BLaER1 treated with 17β-estradiol and CSF1 and Interleukin-3, amounts not matched to agents 10 nM and 100 nM (cell line): Measurements from ENCODE around the gene SLC6A4.

Experiments used
- H3K27ac ChIP-seq, 11 experiments: shearing (Covaris generic); formaldehyde crosslinking; 2 replicates each; pipeline ENCODE4 v1.8.1; 2022
- H3K27me3 ChIP-seq, 11 experiments: shearing (Covaris generic); formaldehyde crosslinking; 2 replicates each; pipeline ENCODE4 v1.8.1; 2022
- H3K36me3 ChIP-seq, 11 experiments: shearing (Covaris generic); formaldehyde crosslinking; 2 replicates each; pipeline ENCODE4 v1.8.1; 2022
- H3K4me1 ChIP-seq, 10 experiments: shearing (Covaris generic); formaldehyde crosslinking; 2 replicates each; pipeline ENCODE4 v1.8.1; 2022
- H3K4me2 ChIP-seq, 11 experiments: shearing (Covaris generic); formaldehyde crosslinking; 2 replicates each; pipeline ENCODE4 v1.8.1; 2022
- H3K4me3 ChIP-seq, 10 experiments: shearing (Covaris generic); formaldehyde crosslinking; 2 replicates each; pipeline ENCODE4 v1.8.1; 2022
- H3K9ac ChIP-seq, 11 experiments: shearing (Covaris generic); formaldehyde crosslinking; 2 replicates each; pipeline ENCODE4 v1.8.1; 2022
- H3K9me3 ChIP-seq, 11 experiments: shearing (Covaris generic); formaldehyde crosslinking; replicated peaks in 1 of 11; 2 replicates each; pipeline ENCODE4 v1.8.1; 2022
- H4K20me1 ChIP-seq, 11 experiments: shearing (Covaris generic); formaldehyde crosslinking; 2 replicates each; pipeline ENCODE4 v1.8.1; 2022
- Cebpa-rat ChIP-seq, 11 experiments: shearing (Covaris generic); IDR thresholded peaks; 2 replicates each; pipeline ENCODE4 v1.8.1; 2022

SLC6A4 gene

DNA sequence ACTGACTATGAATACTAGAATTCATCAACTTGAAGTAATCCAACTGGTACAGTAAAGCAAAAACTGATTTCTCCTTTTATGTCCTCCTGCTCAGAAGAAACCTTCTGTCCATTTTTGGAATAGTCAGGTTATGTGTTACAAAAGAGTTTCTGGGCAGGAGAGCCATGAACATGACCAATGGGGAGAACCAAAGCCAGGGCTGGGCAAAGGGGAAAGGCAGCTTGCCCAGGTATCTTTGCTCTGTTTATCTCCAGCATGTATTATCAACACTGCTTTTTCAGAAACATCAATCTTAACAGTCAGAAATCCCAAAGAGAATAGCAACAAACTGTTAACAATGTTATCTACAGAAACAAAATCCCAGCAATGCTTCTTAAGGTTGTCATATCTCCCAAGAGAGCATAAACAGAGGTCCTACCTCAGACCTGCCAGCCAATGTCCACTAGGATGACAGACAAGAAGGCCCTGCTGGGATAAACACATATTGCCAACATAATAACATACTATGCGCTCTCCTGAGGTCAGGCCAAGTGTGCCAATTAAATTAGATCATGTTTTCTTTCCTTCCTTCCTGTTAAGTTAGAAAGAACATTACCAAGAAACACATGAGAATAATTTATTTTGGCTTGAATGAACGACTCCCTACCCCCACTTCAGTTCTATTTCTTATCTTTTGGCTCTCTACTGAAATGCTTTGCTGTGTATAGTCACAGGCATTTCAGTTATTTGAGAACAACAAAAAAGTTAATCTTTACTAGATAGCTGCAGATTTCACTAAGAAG is 28.2 kb upstream of the SLC6A4 start:
- no peak overlapping the region for H3K27ac ChIP-seq
- peaks cover 94 to 100% (median 99%) of the 10 kb centered on the region in 11 experiments for H3K36me3 ChIP-seq
- no peaks in the 10 kb centered on the region for H3K4me1 ChIP-seq
- H3K4me2 ChIP-seq: no peak overlapping the region
- no peak for TF ChIP-seq Cebpa-rat (IDR thresholded peaks at IDR 0.05)
- H3K9ac ChIP-seq: no peak overlapping the region
- H3K27me3 ChIP-seq: no peaks in the 10 kb centered on the region
- no peaks in the 10 kb centered on the region for H3K9me3 ChIP-seq
- no peak overlapping the region for H3K4me3 ChIP-seq
- peaks cover 0 to 20% (median 9%) of the 10 kb centered on the region in 11 experiments; a peak in 7 of 22 replicates for H4K20me1 ChIP-seq

DNA sequence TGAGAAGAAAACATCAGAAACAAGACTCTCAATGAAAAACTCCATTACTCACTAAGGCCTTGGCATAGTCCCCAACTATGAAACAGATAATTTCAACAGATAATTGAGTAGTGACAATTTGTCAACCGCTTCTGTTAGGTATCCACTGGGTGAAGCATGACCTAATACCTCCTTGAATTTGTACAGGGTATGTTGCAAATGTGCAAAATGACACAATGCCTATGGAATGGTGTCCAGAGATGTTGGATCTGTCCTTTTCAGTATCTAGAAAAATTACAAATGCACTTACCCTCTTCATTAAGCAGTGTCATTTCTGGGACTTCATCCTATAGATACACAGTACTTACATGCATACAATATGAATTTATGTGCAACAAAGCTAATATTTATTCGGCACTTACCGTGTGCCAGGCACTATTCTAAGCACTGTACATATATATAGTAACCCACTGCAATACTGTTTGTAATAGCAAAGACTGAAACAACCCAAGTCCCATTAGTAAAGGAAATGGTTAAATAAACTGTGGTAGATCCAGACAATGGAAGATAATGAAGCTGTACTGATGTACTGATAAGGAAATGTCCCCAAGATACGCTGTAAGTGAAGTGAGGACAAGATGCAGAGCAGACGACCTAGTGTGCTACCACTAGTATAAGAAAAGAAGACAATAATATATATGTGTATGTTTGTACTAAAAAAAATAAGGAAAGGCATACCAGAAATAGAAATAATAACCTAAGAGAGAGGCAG is 21.4 kb upstream of the SLC6A4 start:
- Histone ChIP-seq H3K27ac (no peak overlapping the region), H4K20me1 (peaks cover 0 to 32% (median 9%) of the 10 kb centered on the region in 11 experiments; a peak in 8 of 22 replicates), H3K4me2 (no peak overlapping the region), H3K4me1 (no peaks in the 10 kb centered on the region), H3K4me3 (no peak overlapping the region), H3K9me3 (no peaks in the 10 kb centered on the region), H3K27me3 (no peaks in the 10 kb centered on the region), H3K36me3 (peaks cover 86 to 100% (median 98%) of the 10 kb centered on the region in 11 experiments), H3K9ac (no peak overlapping the region)
- TF ChIP-seq Cebpa-rat (IDR thresholded peaks at IDR 0.05): no peak

DNA sequence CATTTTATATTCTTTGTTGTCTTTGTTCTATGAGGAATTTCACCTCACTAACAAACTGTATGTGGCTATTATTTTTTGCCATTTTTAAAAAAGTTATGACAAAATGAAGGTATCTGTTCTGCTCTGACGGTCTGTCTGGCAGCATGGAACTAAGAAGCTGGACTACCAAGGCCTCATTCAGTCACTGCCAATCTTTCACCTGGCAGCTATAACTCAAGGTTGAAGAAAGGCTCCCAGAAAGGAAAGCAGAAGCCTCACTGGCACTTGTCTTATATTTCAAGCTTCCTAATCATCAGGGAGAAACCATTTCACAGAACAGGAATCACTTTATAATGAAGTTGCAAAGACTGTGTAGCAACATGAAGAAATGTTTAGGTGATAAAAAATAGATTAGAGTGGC is 18.7 kb upstream of the SLC6A4 start:
- H3K4me3 ChIP-seq: no peak overlapping the region
- no peaks in the 10 kb centered on the region for H3K27me3 ChIP-seq
- no peak overlapping the region for H3K9ac ChIP-seq
- H3K27ac ChIP-seq: no peak overlapping the region
- no peak overlapping the region for H3K4me2 ChIP-seq
- TF ChIP-seq Cebpa-rat (IDR thresholded peaks at IDR 0.05): no peak
- H3K9me3 ChIP-seq: no peaks in the 10 kb centered on the region
- peaks cover 0 to 24% (median 4%) of the 10 kb centered on the region in 11 experiments; a peak in 7 of 22 replicates for H4K20me1 ChIP-seq
- H3K36me3 ChIP-seq: peaks cover 84 to 100% (median 96%) of the 10 kb centered on the region in 11 experiments
- H3K4me1 ChIP-seq: no peaks in the 10 kb centered on the region

DNA sequence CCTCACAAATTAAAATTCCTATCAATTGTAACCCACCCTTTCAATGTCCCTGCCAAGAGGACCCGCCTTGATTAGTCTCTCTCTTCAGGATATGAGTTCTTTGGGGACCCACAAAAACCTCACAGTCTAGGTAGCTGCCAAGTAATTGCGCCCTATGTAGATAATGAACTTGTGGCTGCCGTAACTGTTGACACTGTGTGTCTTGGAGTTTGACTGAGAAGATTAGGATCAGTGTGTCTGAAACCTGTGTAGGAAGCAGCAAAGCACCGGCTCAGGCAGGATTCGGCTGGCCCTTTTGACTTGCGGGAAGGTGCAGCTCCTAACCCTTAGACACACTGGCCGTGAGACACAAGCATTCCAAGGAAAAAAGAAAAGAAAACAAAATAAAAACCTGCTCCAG is 17.8 kb upstream of the SLC6A4 start:
- no peak overlapping the region for H3K27ac ChIP-seq
- H3K4me3 ChIP-seq: no peak overlapping the region
- peaks cover 84 to 100% (median 96%) of the 10 kb centered on the region in 11 experiments for H3K36me3 ChIP-seq
- H3K27me3 ChIP-seq: no peaks in the 10 kb centered on the region
- no peak for TF ChIP-seq Cebpa-rat (IDR thresholded peaks at IDR 0.05)
- H3K4me1 ChIP-seq: no peaks in the 10 kb centered on the region
- H3K9me3 ChIP-seq: no peaks in the 10 kb centered on the region
- H3K4me2 ChIP-seq: no peak overlapping the region
- peaks cover 0 to 16% (median 0%) of the 10 kb centered on the region in 11 experiments; a peak in 3 of 22 replicates for H4K20me1 ChIP-seq
- H3K9ac ChIP-seq: no peak overlapping the region

DNA sequence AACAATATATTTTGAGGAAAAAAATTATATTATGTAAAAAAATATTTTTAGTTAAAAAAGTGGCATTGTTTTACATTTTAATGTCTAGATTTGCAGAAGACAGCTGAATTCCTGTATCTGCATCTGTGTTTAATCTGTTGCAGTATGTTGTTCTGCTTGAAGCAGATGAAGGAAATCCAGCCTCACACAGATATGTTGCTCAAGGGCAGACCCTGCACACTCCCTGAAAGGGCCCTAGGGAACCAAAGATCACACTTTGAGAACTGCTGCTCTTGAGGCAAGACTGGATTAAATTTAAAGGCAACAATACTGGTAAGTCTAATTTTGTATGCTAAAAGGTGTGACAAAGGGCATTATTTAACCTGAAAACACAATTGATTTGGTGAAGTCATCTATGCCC is 16.4 kb upstream of the SLC6A4 start:
- peaks cover 85 to 100% (median 96%) of the 10 kb centered on the region in 11 experiments for H3K36me3 ChIP-seq

DNA sequence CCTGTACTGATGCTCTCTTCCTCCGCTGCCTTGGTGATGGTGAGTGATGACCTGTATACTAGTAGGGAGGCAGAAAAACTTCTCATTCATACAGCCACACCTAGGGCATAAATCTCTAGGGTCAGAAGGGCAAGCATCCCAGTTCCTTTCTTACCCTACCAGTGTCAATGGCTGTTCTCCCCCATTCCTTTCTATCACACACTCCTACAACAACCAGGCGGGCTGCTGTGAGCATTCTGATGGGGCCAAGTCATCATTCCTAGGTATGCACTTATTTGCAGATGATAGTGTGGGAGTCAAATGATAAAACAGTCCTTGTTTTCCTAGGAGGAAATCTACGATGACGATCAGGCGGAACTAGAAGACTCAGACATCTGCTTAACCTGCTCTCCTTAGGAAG is 14.0 kb upstream of the SLC6A4 start:
- H3K4me3 ChIP-seq: no peak overlapping the region

More for the DNA sequence above, 16.4 kb upstream of the SLC6A4 start:
- Histone ChIP-seq H3K27me3 (no peaks in the 10 kb centered on the region), H3K4me3 (no peak overlapping the region), H3K9me3 (no peaks in the 10 kb centered on the region), H3K9ac (no peak overlapping the region), H4K20me1 (peaks cover 0 to 9% (median 0%) of the 10 kb centered on the region in 11 experiments; a peak in 3 of 22 replicates), H3K27ac (no peak overlapping the region), H3K4me2 (no peak overlapping the region), H3K4me1 (no peaks in the 10 kb centered on the region)
- TF ChIP-seq Cebpa-rat (IDR thresholded peaks at IDR 0.05): no peak

DNA sequence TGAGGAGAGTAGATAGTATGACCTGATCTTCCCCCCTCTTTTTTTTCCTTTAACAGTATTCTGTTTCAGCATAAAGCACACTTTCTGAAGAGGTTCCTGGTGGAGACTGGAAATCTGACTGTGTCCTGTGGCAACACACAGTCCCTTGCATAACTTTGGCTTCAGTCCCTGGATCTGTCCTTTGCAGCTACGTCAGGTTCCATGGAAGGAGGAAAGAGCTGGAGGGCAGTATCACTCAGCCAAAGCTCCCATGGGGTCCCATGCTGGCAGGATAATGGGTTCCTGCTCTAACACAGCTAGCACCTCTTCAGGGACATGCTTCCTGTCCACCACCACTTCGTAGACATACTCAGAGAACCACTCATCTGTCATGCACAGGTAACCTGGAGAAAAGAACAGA is 13.3 kb upstream of the SLC6A4 start:
- H3K9ac ChIP-seq: no peak overlapping the region
- H3K27me3 ChIP-seq: no peaks in the 10 kb centered on the region
- no peak overlapping the region for H3K4me2 ChIP-seq
- no peaks in the 10 kb centered on the region for H3K4me1 ChIP-seq
- H4K20me1 ChIP-seq: peaks cover 0 to 9% (median 0%) of the 10 kb centered on the region in 11 experiments; a peak in 1 of 22 replicates
- H3K27ac ChIP-seq: no peak overlapping the region
- peaks cover 72 to 97% (median 78%) of the 10 kb centered on the region in 11 experiments for H3K36me3 ChIP-seq
- TF ChIP-seq Cebpa-rat (IDR thresholded peaks at IDR 0.05): no peak
- H3K9me3 ChIP-seq: no peaks in the 10 kb centered on the region
- H3K4me3 ChIP-seq: no peak overlapping the region

More for the DNA sequence above, 14.0 kb upstream of the SLC6A4 start:
- H3K36me3 ChIP-seq: peaks cover 75 to 97% (median 82%) of the 10 kb centered on the region in 11 experiments
- H3K4me2 ChIP-seq: no peak overlapping the region
- no peaks in the 10 kb centered on the region for H3K27me3 ChIP-seq
- H4K20me1 ChIP-seq: peaks cover 0 to 9% (median 0%) of the 10 kb centered on the region in 11 experiments; a peak in 1 of 22 replicates
- no peak for TF ChIP-seq Cebpa-rat (IDR thresholded peaks at IDR 0.05)
- no peak overlapping the region for H3K9ac ChIP-seq
- no peaks in the 10 kb centered on the region for H3K9me3 ChIP-seq
- H3K27ac ChIP-seq: no peak overlapping the region
- H3K4me1 ChIP-seq: no peaks in the 10 kb centered on the region

DNA sequence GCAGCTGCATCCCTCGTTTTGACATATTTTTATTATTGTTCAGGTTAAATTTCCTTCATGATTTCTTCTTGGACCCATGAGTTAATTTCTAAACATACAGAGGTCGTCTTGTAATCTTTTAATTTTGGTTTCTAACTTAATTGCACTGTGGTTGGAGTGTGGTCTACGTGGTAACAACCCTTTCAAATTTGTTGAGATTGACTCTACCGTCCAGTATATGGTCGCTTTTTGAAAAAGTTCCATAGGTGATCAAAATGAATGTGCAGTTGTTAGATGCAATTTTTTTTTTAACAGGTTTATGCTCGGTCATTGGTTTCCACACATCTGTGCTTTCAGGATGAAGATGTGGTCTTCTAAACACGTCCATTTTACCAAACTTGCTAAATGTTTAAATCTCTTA is 11.0 kb upstream of the SLC6A4 start:
- no peak overlapping the region for H3K27ac ChIP-seq
- H3K4me3 ChIP-seq: no peak overlapping the region
- H3K27me3 ChIP-seq: no peaks in the 10 kb centered on the region
- no peaks in the 10 kb centered on the region for H3K4me1 ChIP-seq
- peaks cover 0 to 9% (median 0%) of the 10 kb centered on the region in 11 experiments; a peak in 1 of 22 replicates for H4K20me1 ChIP-seq
- no peak overlapping the region for H3K9ac ChIP-seq
- peaks cover 51 to 75% (median 57%) of the 10 kb centered on the region in 11 experiments for H3K36me3 ChIP-seq
- no peak overlapping the region for H3K4me2 ChIP-seq
- TF ChIP-seq Cebpa-rat (IDR thresholded peaks at IDR 0.05): no peak
- no peaks in the 10 kb centered on the region for H3K9me3 ChIP-seq

DNA sequence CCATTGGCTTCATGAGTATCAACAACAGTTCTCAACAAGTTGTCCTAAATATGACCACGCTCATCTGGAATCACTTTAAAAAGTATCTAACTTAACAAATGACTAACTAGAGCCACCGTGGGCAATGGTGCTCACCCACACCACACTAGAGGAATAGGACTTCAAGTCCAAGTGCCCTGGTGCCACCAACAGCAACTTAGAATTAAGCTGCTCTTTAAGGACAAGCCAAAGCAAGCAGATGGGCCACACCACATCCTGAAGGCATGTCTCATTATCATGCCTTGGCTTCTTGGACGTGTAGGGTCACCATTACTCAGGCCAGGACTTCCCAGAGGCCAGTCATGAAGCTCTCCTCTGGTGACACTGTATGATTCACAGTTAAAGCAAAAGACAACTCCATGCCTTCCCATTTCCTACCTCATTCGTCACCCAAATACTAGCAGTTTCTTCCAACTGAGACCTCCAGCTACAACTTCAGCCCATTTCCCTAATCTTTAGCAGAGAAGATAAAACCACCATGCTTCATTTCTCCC is 9.4 kb upstream of the SLC6A4 start:
- Histone ChIP-seq H3K9me3 (peaks cover 0 to 15% (median 5%) of the 10 kb centered on the region in 11 experiments; a peak in 11 of 22 replicates), H3K4me1 (peaks cover 0 to 6% (median 0%) of the 10 kb centered on the region in 10 experiments; a peak in 4 of 20 replicates), H3K4me3 (no peak overlapping the region), H3K27ac (no peak overlapping the region), H4K20me1 (peaks cover 0 to 6% (median 0%) of the 10 kb centered on the region in 11 experiments; a peak in 1 of 22 replicates), H3K4me2 (no peak overlapping the region), H3K27me3 (no peaks in the 10 kb centered on the region), H3K36me3 (peaks cover 35 to 59% (median 42%) of the 10 kb centered on the region in 11 experiments), H3K9ac (no peak overlapping the region)
- no peak for TF ChIP-seq Cebpa-rat (IDR thresholded peaks at IDR 0.05)
